ENCODE measurements around the gene KIAA1328.

Gene KIAA1328

DNA sequence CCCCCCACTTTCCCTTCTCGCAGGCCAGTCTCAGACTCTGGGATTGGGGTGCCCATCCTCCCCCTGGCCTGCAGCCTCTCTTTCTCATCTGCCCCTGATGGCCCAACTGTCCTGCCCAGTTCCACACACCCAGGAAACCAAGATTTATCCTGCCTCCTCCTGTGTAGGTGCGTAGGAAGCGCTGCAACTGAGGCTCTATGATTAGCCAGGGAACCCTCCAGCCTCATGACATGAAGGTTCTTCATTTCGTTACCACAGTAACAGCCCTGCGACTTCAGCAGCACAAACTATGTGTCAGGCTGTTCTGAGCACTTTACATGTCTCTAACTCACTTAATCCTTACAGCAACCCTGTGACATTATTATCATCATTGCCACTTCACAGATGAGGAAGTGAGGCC, 430.8 kb downstream of the KIAA1328 start:
- no peak for DNase-seq

GRCh38 chr18:37260367-37261093, 431.6 kb downstream of the KIAA1328 start:
- DNase-seq: no peak

GRCh38 chr18:37261246-37261840, 432.4 kb downstream of the KIAA1328 start:
- no peak for DNase-seq

DNA sequence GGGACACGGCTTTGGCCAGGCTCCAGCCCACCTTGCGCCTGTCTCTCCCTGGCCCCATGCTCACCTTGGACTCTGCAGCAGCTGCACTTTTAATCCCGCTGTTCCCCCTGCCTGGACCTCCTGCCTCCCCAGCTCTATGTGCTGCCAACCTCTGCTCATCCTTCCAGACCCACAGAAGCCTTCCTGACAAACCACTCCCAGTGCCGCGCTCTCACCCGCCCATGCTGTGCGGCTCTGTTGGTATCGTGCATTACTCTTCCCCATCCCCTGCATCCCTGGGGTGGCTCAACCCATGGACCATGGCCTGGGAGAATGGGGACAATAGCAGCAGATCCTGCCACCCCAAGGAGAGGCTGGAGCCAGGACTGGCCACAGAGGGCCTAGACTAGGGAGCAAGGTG, 433.1 kb downstream of the KIAA1328 start:
- DNase-seq: no peak

GRCh38 chr18:37264956-37265355, 436.0 kb downstream of the KIAA1328 start:
- no peak for DNase-seq

GRCh38 chr18:37265382-37265781, 436.5 kb downstream of the KIAA1328 start:
- DNase-seq: no peak

GRCh38 chr18:37266290-37266689, 437.4 kb downstream of the KIAA1328 start:
- DNase-seq: no peak

DNA sequence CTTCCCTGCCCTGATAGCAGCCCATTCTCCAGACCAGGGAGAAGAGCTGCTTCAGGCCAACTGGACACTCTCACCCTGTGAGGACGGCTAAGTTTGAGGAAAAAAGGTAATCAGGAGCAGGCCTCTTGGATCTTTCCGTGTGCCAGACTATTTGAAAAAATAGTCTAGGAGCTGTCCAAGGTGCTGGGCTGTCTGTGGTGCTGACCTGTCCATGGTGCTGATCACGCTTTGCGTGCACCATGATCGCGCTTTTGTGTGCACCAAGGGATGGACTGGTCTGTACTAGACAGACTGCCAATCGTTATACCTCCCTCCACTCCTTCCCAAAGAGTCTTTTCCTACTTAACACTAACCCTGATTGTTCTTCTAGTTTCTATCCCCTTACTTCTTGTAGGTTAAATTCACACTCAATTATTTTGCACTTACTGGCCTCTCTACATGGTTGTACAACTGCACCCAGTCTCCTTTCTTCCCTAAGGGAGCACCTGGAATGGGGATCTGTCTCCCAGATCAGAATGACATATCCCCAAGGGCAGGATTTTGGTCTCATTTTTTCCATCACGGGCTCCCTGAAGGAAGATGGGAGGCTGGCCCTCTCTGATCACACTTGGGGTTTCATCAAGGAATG, 441.2 kb downstream of the KIAA1328 start:
- DNase-seq: peak; percentile 60

- DNase-seq: no peak
Observed at GRCh38 chr18:37270666-37271052, 441.7 kb downstream of the KIAA1328 start.

DNA sequence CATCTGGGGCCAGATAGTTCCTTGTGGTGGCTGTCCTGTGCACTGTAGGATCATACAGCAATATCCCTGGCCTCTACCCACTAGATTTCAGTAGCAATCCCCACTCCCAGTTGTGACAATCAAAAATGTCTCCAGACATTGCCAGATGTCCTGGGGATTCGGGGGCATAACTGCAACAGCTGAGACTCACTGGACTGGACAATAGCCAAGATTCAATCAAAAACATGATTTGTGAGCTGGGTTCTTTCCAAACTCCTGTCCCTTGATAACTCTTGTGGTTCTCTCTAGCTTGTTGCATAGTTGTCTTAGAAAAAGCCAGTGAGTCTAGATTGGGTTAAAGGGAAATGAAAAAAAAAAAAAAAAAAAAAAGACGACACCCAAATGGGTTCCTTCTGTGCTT, 443.3 kb downstream of the KIAA1328 start:
- DNase-seq: no peak

GRCh38 chr18:37272841-37273240, 443.9 kb downstream of the KIAA1328 start:
- no peak for DNase-seq

- DNase-seq: no peak
Observed at GRCh38 chr18:37274309-37275236, 445.6 kb downstream of the KIAA1328 start.

DNA sequence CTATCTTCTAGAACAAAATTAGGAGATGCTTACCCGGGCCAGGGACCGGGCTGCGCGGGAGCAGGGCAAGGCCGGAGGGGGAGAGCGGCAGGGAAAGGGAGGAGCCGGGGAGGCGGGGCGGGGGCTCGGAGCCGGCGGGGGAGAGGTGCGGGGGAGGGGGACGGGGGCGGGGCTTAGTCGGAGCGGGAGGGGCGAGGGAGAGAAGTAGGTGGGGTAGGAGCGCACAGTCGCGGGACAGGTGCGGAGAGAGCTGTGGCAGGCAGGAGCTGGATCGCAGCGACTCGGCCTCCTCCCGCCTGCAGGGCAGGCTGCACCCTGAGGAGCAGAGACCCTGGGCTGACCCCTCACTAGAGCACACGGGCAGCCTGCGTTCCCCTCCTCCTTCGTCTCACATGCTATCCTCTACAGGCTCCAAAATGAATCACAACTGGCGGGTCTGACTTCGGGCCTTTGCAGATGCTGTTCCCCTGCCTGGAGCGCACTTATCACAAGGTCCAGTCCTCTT, 446.4 kb downstream of the KIAA1328 start:
- DNase-seq: no peak

DNA sequence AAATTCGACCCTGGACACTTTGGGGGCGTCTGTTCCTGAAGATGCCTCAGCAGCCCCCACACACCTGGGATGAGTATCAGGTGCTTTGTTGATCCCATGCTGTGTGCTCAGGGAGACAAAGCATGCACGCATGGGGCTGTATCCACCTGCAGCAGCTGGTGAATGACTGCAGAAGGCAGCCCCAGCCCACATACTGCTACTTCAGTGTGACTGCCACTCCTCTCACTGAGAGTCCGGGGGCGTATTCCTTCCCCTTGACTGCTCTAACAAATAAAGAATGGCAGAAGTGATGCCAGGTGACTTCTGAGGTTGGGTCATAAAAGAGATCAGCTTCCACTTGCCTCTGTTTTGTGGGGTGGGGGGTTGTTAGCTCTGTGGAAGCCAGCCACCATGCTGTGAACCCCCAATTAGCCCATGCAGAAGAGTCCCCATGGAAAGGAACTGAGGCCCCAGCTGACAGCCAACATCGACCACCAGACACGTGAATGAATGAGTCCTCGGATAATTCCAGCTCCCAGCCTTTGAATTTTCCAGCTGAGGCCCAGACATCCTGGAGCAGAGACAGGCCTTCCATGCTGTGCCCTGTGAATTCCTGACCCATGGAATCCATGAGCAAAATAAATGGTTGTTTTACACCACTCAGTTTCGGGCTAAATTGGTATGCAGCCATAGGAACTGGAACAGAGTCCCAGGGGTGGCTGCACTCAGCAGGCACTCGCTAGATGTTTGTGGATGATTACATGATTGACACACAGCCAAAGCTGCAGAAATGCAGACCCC, 447.4 kb downstream of the KIAA1328 start:
- no peak for DNase-seq

- no peak for DNase-seq
Observed at GRCh38 chr18:37277804-37278203, 448.9 kb downstream of the KIAA1328 start.
